ENCODE measurements around the gene DYSF. TPM values are rescaled to one million over a fixed set of nuclear protein-coding genes. Genes with fewer than 3 reads are reported as not detected.

The DYSF gene
- total RNA-seq, 1 donor from 2014 or later = 72.0 TPM

DNA sequence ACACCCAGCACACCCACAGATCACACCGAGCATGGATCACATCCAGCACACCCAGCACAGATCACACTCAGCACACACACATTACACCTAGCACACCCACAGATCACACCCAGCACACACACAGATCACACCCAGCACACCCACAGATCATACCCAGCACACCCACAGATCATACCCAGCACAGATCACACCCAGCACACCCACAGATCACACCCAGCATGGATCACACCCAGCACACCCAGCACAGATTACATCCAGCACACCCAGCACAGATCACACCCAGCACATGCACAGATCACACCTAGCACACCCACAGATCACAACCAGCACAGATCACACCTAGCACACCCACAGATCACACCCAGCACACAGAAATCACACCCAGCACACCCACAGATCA is 118.6 kb downstream of the DYSF start:
- H3K27ac Mint-ChIP-seq (ENCODE audit: unreplicated experiment) = no peak overlapping the region
- TF ChIP-seq, protein P1, sequence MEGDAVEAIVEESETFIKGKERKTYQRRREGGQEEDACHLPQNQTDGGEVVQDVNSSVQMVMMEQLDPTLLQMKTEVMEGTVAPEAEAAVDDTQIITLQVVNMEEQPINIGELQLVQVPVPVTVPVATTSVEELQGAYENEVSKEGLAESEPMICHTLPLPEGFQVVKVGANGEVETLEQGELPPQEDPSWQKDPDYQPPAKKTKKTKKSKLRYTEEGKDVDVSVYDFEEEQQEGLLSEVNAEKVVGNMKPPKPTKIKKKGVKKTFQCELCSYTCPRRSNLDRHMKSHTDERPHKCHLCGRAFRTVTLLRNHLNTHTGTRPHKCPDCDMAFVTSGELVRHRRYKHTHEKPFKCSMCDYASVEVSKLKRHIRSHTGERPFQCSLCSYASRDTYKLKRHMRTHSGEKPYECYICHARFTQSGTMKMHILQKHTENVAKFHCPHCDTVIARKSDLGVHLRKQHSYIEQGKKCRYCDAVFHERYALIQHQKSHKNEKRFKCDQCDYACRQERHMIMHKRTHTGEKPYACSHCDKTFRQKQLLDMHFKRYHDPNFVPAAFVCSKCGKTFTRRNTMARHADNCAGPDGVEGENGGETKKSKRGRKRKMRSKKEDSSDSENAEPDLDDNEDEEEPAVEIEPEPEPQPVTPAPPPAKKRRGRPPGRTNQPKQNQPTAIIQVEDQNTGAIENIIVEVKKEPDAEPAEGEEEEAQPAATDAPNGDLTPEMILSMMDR (IDR thresholded peaks at IDR 0.05) = no peak
- H3K9me3 Mint-ChIP-seq (ENCODE audit: unreplicated experiment) = no peaks in the 10 kb centered on the region
- no peaks in the 10 kb centered on the region for H3K27me3 Mint-ChIP-seq (ENCODE audit: unreplicated experiment)
- DNase-seq (ENCODE audit: extremely low spot score, unreplicated experiment) = no peak
- H3K36me3 Mint-ChIP-seq (ENCODE audit: unreplicated experiment) = peaks cover 23% of the 10 kb centered on the region
- no peak overlapping the region for H3K4me3 Mint-ChIP-seq (ENCODE audit: unreplicated experiment)
- no peaks in the 10 kb centered on the region for H3K4me1 Mint-ChIP-seq (ENCODE audit: unreplicated experiment)

DNA sequence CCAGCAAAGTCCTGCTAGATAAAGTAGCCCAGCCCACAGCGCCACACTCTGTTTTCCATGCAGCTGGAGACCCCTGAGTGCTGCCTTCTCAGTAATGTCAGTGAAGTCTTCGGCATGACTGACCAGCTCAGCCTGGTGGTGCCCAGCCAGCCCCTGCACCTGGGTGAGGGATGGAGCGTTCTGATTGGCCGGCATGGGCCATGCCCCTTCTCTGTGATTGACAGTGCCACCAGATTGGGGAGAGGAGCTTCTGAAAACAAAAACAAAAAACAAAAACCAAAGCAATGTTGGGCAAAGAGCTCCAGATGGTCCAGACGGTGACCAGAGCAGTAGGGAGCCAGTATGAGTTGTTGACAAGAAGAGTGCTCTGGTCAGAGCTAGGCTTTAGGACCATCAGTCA is 122.6 kb downstream of the DYSF start:
- Mint-ChIP-seq H3K4me3 (ENCODE audit: unreplicated experiment) (no peak overlapping the region), H3K27me3 (ENCODE audit: unreplicated experiment) (no peaks in the 10 kb centered on the region)
- DNase-seq (ENCODE audit: extremely low spot score, unreplicated experiment) = no peak

DNA sequence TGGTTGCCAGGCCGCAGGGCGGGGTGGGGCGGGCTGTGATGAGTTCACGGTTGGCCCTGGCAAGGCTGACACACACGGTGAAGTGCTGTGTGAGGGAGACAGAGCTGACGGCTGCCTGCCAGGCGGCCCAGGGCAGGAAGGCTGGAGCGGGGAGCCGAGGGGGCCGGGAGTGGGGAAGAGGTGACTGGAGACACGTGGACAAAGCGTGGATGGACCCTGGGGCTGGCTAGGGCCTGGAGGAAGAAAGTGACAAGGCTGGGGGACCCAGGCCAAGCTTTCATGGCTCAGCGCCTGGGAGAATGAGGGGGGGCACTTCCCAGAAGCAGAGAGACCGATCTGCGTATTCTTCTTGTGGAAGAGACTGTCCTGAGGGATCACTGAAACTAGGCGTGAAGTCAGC is 123.2 kb downstream of the DYSF start:
- peaks cover 25% of the 10 kb centered on the region for H3K36me3 Mint-ChIP-seq (ENCODE audit: unreplicated experiment)
- no peak overlapping the region for H3K27ac Mint-ChIP-seq (ENCODE audit: unreplicated experiment)
- TF ChIP-seq, protein P1 (IDR thresholded peaks at IDR 0.05) = no peak
- H3K27me3 Mint-ChIP-seq (ENCODE audit: unreplicated experiment) = no peaks in the 10 kb centered on the region
- no peaks in the 10 kb centered on the region for H3K4me1 Mint-ChIP-seq (ENCODE audit: unreplicated experiment)
- DNase-seq (ENCODE audit: extremely low spot score, unreplicated experiment) = no peak
- H3K4me3 Mint-ChIP-seq (ENCODE audit: unreplicated experiment) = no peak overlapping the region
- no peaks in the 10 kb centered on the region for H3K9me3 Mint-ChIP-seq (ENCODE audit: unreplicated experiment)

More for the DNA sequence above, 122.6 kb downstream of the DYSF start:
- Mint-ChIP-seq H3K36me3 (ENCODE audit: unreplicated experiment) (peaks cover 25% of the 10 kb centered on the region), H3K9me3 (ENCODE audit: unreplicated experiment) (no peaks in the 10 kb centered on the region), H3K27ac (ENCODE audit: unreplicated experiment) (no peak overlapping the region), H3K4me1 (ENCODE audit: unreplicated experiment) (no peaks in the 10 kb centered on the region)
- TF ChIP-seq, protein P1 (IDR thresholded peaks at IDR 0.05) = no peak

DNA sequence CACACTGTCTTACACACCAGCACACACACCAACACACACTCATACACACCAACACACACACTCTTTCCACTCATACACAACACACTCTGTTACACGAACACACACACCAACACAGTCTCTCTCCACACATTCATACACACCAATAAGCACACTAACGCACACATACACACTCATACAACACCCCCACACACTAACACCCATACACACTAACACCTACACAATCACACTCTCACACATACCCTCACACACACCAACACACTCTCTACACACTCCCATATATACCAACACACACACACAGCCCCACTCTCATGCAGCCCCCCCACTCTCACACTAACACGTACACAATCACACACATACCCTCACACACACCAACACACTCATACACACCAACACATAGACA is 123.8 kb downstream of the DYSF start:
- Mint-ChIP-seq H3K9me3 (ENCODE audit: unreplicated experiment) (no peaks in the 10 kb centered on the region), H3K4me3 (ENCODE audit: unreplicated experiment) (no peak overlapping the region), H3K27ac (ENCODE audit: unreplicated experiment) (no peak overlapping the region), H3K4me1 (ENCODE audit: unreplicated experiment) (no peaks in the 10 kb centered on the region), H3K36me3 (ENCODE audit: unreplicated experiment) (peaks cover 25% of the 10 kb centered on the region), H3K27me3 (ENCODE audit: unreplicated experiment) (no peaks in the 10 kb centered on the region)
- DNase-seq (ENCODE audit: extremely low spot score, unreplicated experiment) = no peak
- TF ChIP-seq, protein P1 (IDR thresholded peaks at IDR 0.05) = no peak

DNA sequence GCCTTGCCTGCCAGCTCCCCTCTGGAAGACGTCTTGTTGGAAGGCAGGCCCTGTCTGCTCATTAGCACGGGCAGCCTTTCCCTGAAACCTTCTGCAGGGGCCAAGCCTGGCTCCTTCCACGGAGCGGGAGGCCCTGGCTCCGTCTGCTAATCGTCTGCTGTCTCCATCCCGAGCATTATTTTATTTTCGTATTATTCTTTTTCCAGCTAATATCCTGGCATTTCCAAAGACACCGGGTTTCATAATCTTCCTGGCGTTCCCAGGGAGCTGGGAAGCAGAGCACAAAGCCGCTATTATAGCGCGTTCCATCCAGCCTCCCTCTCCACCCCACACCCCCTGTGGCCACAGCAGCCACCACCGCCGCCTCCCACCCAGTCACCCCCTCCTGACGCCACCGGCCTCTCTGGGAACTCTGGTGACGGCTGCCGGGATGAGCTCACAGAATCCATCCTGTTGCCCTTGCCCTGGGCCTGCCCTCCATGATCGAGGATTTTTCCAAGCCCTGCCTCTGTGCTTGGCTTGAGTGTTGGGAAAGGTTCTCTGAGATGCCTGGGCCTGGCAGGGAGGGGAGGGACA is 125.5 kb downstream of the DYSF start:
- no peak overlapping the region for H3K27ac Mint-ChIP-seq (ENCODE audit: unreplicated experiment)
- no peak for DNase-seq (ENCODE audit: extremely low spot score, unreplicated experiment)
- H3K36me3 Mint-ChIP-seq (ENCODE audit: unreplicated experiment) = peaks cover 20% of the 10 kb centered on the region
- TF ChIP-seq, protein P1 (IDR thresholded peaks at IDR 0.05) = no peak
- H3K27me3 Mint-ChIP-seq (ENCODE audit: unreplicated experiment) = no peaks in the 10 kb centered on the region
- H3K9me3 Mint-ChIP-seq (ENCODE audit: unreplicated experiment) = no peaks in the 10 kb centered on the region
- H3K4me3 Mint-ChIP-seq (ENCODE audit: unreplicated experiment) = no peak overlapping the region
- no peaks in the 10 kb centered on the region for H3K4me1 Mint-ChIP-seq (ENCODE audit: unreplicated experiment)

Data from osteocyte (in vitro differentiated cells).